HG03095 (cell line): ENCODE data around the gene GREM1.

Experiments used
- ATAC-seq: cut with Tn5 transposase; IDR thresholded peaks from one replicate; pipeline ENCODE4 v1.9.1; 2021; ENCODE audit warnings: moderate library complexity; ENCODE audit not compliant: unreplicated experiment

Gene GREM1

GRCh38 chr15:32730677-32731654 lies 13.2 kb downstream of the GREM1 start:
- no peak for ATAC-seq

DNA sequence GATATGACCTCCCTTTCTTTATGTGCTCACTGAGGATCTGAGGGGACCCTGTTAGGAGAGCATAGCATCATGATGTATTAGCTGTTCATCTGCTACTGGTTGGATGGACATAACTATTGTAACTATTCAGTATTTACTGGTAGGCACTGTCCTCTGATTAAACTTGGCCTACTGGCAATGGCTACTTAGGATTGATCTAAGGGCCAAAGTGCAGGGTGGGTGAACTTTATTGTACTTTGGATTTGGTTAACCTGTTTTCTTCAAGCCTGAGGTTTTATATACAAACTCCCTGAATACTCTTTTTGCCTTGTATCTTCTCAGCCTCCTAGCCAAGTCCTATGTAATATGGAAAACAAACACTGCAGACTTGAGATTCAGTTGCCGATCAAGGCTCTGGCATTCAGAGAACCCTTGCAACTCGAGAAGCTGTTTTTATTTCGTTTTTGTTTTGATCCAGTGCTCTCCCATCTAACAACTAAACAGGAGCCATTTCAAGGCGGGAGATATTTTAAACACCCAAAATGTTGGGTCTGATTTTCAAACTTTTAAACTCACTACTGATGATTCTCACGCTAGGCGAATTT lies 14.9 kb downstream of the GREM1 start:
- no peak for ATAC-seq

- no peak for ATAC-seq
Observed at GRCh38 chr15:32733281-32733680, 15.5 kb downstream of the GREM1 start.

DNA sequence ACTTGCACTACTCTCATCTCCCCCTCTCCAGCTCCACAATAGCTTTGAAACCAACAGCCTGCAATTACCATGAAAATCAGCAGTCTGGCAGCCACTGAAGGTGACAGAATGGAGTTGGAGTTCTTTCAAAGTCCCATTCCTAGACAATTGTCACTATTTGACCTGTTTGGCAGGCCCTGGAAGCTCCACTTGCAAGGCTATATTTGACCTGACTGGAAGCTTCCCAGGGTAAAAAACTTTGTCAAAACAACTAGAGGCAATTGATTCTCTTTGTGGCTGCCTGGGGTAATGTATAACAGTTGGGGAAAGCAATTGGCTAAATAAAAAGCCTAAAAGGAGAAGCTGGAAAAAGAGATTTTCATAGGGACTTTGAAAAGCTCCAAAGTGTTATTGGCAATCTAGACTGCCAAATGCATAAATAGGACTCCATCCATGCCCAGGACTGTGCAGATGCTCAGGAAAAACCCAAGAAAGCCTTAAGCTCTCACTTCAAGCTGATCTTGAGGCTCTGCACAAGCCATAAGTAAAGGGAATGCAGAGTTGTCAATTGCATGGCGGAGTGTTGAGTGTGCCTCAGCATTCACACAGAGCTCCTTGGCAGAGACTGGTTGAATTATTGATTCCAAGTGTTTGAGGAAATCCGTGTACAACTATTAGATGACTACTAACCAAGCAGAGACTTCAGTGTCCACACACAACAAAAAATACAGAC lies 18.3 kb downstream of the GREM1 start:
- ATAC-seq, result no peak

DNA sequence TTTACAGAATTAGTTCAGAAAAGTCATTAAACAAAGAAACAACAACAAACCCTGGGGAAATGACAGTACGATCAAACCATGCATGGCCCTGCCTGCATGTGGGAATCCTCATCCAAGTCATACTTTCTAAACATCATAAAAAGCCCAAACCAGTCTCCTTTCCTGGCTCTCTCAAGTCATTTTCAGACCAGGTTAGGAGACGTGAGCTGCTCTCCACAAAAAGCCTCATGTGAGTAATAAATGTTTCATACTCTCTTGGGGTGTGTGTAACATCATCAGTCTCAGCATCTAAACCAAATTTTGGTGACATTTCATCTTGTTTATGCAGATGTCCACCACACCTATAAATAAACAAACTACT lies 18.9 kb downstream of the GREM1 start:
- ATAC-seq, result no peak

- no peak for ATAC-seq
Observed at GRCh38 chr15:32737304-32737703, 19.5 kb downstream of the GREM1 start.

GRCh38 chr15:32738666-32739065 lies 20.9 kb downstream of the GREM1 start:
- no peak for ATAC-seq

- no peak for ATAC-seq
Observed at GRCh38 chr15:32739522-32740063, 21.8 kb downstream of the GREM1 start.

- ATAC-seq, result no peak
Observed at GRCh38 chr15:32743411-32744140, 25.8 kb downstream of the GREM1 start.

GRCh38 chr15:32746116-32746857 lies 28.5 kb downstream of the GREM1 start:
- ATAC-seq, result no peak

GRCh38 chr15:32747921-32748342 lies 30.1 kb downstream of the GREM1 start:
- no peak for ATAC-seq

DNA sequence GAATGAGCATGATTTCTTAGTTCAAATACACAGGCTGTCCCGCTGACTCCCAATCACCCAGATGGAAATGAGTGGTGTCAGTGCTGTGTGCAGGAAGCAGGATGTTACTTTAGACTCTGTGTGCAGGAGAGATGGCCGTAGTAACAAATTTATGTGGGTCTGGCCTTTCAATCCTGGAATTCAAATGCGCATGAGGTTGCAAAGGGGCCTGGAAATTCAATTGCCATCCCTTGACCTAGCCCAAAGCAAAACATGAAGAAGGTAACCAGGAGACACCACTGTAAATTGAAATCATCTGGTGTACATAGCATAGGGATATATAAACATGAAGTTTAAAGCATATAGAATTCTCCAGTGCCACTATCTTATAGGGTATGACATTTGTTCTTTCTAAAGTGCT lies 33.2 kb downstream of the GREM1 start:
- no peak for ATAC-seq

- ATAC-seq, result no peak
Observed at GRCh38 chr15:32757426-32757825, 39.6 kb downstream of the GREM1 start.

- no peak for ATAC-seq
Observed at GRCh38 chr15:32763295-32763694, 45.5 kb downstream of the GREM1 start.

GRCh38 chr15:32765236-32765635 lies 47.4 kb downstream of the GREM1 start:
- ATAC-seq, result no peak

GRCh38 chr15:32766101-32766500 lies 48.3 kb downstream of the GREM1 start:
- ATAC-seq, result no peak

- no peak for ATAC-seq
Observed at GRCh38 chr15:32767236-32767635, 49.4 kb downstream of the GREM1 start.

GRCh38 chr15:32774022-32774421 lies 56.2 kb downstream of the GREM1 start:
- no peak for ATAC-seq

GRCh38 chr15:32775103-32775502 lies 57.3 kb downstream of the GREM1 start:
- no peak for ATAC-seq
